HG02970 (cell line): ENCODE data around the gene IL20RA.
"Not testable (repeated sequence)": the region's sequence is repeated elsewhere in the genome, so short reads cannot be mapped to it uniquely, and the experiment has no call there.

Source experiments
- ATAC-seq: cut with Tn5 transposase; IDR thresholded peaks from one replicate; pipeline ENCODE4 v1.9.1; 2021; ENCODE audit warnings: mild to moderate bottlenecking, moderate library complexity, moderate number of reproducible peaks; ENCODE audit not compliant: unreplicated experiment, low FRiP score

The IL20RA gene

DNA sequence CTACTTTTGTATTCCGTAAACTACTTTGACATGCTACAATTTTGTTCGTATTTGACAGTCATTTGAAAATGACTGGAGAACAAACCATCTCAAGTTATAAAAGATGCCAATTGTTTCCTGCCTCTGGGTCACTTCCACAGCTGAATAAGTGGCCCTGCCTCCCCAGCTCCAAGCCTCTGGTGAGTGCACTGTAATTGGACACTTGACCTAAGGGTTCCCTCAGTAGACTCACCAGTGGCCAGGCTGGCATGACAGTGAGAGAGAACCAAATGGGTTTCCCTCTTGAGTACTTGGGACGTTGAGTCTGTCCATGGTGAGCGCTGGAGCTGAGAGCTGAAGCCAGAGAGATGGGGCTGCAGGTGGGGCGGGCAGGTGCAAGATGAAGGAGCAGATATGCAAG lies 65.6 kb downstream of the IL20RA start:
- no peak for ATAC-seq

DNA sequence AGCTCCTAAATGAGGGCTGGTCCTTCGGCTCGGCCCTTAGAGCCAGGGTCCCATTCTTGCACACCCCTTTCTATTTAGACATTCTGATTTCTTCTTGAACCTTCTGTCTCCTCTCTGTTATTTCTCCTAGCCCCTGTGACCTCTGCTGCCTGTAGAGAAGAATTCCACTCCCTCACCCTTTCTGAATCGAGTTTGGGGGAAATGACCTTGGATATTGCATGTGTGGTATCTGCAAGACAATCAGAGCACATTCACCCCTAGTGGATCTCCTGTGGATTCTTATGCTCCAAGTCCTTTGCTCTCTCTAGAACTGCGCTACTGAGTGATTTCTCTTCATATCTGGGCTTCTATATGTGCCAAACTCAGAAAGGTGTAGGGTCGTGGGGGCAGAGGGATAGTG lies 67.7 kb downstream of the IL20RA start:
- ATAC-seq = no peak

DNA sequence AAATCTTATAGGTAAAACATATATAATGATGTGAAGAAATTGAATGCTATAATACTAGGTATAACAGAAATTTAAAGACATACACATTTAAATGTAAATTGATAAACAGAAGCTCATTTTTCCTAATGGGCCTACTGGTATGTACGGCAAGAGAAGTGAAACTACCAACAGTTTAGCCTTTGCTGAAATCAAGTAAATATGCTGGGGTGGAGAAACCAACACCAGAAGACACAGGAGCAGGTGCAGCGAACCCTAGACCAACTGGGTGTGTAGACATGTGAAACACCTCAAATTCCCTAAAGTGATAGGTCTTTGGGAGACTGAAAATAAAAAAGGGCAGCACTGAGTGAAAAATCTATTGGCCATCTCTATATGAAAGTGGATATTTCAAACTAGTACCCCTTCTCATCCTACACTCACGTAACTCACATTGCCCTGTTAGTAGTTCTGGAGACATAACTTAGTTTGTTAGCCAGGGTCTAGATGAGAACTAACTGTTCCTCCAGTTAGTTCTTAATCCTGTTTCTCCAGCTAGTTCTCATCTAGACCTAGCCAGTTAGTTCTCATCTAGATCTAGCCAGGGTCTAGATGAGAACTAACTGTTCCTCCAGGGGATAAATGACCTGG lies 69.6 kb downstream of the IL20RA start:
- ATAC-seq = no peak

- not testable (repeated sequence) for ATAC-seq
Observed at GRCh38 chr6:136973781-136974180, 71.0 kb downstream of the IL20RA start.

DNA sequence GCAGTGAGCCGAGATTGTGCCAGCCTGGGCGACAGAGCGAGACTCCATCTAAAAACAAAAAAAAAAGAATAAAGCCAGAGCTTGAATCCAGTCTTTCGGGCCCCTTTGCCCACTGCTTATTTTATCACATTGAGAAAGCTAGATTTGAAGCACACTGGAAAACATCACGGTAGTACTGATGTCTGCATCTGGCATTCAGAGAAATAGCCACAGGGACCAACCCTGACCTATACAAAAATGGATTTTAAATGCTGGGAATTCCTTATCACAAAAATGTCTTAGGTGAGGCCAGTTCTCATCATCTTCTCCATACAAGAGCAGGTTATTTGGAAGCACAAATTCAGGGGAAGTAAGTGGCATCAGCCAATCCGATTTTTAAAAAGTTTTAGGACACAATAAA lies 73.2 kb downstream of the IL20RA start:
- no peak for ATAC-seq

- ATAC-seq = no peak
Observed at GRCh38 chr6:136969930-136970329, 74.8 kb downstream of the IL20RA start.

DNA sequence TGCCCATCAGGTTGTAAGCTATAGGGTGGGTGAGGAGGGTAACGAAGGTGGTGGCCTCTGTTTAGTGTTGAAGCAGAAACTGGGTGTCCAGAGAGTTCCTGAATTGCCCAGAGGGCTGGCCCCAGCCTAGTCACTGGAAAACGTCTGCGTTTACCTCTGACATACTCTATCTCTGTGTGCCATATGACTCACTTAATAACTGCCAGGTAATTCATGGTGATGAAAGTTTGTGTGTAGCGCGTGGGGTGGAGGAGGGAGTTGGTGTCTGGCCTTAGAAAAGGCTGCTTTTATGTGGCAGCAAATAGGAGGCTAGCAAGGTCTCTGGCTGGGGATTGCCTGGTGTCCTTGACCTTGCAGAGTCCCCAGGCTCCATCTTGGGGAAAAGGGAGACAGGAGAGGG lies 75.3 kb downstream of the IL20RA start:
- no peak for ATAC-seq

DNA sequence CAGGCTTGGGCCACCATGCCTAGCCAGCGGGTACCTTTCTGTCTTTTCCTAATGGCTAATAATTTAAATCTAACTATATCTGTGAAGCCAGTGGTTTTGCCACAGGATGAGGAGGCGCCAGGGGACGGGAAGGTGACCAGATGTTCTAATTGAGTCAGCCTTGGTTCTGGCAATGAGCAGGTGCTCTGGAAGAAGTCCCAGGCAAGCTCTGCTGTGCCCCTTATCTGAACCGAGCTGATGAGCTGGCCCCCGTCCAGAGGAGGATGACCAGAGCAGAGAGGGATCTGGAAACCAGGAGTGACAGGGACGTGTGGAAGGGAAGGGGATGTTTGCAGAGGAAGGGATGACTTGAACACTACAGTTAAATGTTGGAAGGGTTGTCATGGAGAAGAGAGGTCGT lies 75.9 kb downstream of the IL20RA start:
- ATAC-seq = no peak

GRCh38 chr6:136967876-136968752 lies 76.7 kb downstream of the IL20RA start:
- ATAC-seq = peak; percentile 67

- ATAC-seq = no peak
Observed at GRCh38 chr6:136964398-136964797, 80.4 kb downstream of the IL20RA start.

DNA sequence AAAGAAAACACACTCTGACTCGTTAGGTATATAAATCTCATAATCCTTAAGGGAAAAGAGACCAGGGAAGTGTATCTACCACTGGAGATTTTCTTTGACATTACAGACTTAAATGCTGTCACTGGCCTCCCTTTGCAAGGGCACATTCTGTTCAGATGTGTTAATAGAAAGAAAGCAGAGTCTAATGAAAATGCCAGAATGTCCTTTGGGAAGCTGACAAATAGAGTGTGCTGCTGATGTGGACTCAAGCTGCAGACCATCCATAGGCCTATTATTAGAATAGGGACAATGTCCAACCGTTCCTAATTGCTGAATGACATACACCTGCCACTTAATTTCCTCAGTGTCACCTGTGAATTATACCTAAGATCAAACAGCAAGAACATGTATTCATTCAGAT lies 81.5 kb downstream of the IL20RA start:
- no peak for ATAC-seq

DNA sequence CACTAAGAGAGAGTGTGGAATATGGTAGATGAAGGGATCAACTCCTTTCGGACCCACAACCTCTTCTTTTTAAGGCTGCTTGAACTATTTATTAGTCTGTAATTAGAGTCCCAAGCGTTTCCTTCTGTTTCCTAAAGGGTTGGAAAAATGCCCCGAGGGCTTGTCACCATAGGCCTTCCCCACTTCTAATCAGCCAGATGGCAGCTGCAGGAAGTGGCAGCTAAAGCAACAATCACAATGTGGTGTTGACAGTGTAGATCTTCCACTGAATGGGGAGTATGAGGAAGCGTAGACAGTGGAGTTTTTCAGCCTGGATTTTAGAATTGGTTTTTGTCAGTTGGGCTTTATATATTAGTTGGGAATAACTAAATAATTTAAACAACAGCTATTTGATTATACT lies 82.1 kb downstream of the IL20RA start:
- no peak for ATAC-seq

- no peak for ATAC-seq
Observed at GRCh38 chr6:136961848-136962247, 82.9 kb downstream of the IL20RA start.

DNA sequence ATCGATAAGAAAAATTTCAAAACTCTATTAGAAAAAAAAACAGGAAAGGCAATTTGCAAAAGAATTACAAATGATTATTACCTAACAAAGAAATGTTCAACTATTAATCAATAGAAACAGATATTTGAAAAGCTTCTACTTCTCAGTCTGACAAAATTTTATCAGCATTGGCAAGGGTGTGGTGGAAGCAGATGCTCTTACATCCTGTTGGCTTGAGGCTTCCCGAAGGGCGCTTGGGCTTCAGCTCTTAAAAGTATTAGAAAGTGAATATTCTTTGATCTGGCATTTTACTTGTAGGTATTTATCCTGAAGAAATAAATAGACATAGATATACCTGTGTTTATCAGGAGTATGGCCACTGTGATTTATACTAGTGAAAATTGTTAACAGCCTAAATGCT lies 84.0 kb downstream of the IL20RA start:
- ATAC-seq = no peak

GRCh38 chr6:136959935-136960334 lies 84.8 kb downstream of the IL20RA start:
- not testable (repeated sequence) for ATAC-seq

DNA sequence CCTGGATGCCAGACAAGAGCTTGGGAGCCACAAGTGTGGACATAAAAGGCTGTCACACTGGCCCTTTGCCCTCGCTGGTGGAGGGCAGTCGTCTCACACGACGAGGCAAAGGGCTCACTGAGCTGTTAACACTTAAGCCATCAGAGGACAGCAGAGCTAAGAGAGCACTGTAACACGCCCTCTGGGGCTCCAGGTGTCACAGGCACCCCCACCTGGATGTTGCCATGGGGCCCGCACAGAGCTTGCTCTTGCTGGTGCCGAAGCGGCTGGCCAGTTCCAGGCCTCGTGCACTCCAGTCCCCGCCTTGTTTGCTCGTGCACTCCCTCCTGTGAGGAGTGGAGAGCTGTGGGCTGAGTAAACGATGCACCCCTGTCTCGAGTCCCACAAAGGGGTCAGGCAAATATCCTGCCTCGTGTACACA lies 85.3 kb downstream of the IL20RA start:
- ATAC-seq = no peak

DNA sequence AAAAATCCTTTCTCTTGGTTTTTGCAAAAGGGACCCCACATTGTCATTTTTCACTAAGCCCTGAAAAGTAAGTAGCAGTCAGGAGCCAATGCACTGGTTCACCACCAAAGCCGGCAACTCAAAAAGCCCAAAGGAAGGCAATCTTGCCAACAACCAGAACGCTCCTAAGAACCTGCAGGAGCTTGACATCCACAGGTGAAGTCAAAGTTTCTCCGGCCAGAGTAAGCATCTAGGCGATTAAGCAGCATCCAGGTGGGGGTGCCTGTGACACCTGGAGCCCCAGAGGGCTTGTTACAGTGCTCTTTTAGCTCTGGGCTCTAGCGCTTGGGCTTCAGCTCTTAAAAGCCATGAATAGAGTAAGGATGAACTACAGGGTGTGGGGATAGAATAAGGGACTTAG lies 86.6 kb downstream of the IL20RA start:
- no peak for ATAC-seq

DNA sequence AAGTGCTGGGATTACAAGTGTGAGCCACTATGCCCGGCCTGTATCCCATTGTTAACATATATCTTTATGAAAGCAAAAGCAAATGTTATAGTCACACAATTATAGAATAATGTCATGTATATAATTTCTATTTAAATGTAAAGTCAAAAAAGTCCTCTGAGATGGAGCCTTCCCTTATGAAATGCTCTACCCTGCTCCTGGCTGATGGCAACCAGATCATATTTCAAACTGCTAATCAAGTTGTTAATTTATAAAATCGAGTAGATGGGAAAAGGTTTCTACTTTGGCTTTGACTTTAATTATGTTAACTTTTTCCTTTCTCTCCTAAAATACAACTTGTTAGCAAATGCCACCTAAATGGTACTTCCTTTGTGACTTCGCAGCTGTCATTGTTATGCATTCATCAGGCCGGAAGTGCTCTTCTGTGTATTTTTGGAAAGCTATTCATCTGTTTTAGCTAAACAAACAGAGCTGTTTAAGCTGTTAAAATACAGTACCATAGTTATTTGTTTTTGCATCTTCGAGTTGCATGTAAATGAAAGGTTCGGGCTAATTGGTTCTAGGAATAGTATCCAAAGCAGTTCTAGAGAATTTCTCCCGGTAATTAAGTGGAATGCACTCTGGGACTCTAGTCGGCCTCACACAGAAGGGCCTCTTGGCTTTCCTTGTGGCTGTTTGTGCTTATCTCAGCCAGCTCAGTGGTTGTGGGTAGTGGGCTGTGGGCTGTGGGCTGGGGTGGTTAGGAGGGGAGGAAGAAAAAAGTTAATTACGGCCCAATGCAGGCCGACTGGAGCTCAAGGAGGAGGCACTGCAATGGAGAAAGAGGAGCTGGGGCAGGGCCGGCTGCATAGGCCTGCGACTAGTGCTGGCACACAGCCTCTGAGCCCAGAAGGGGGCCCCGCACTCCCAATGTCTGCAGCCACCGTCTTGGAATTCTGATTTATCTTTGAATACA lies 87.9 kb downstream of the IL20RA start:
- ATAC-seq = no peak

DNA sequence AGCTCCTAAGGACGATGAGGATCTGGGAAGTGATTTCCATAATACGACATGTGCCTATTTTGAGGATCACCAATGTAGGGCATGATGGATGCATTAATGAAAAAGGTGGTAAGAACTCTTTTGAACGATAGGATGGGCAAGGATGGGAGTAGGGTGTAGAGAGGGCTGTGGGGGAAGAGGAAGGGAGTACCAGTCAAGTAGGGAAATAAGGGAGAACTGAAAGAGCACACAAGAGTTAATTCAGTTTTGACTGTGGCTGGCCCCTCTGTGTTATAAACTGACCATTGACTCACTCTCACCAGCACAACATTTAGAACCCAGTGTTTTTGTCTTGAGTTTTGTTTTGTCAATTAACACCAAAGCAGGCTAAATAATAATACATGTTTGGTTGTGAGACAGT lies 89.6 kb downstream of the IL20RA start:
- ATAC-seq = no peak

DNA sequence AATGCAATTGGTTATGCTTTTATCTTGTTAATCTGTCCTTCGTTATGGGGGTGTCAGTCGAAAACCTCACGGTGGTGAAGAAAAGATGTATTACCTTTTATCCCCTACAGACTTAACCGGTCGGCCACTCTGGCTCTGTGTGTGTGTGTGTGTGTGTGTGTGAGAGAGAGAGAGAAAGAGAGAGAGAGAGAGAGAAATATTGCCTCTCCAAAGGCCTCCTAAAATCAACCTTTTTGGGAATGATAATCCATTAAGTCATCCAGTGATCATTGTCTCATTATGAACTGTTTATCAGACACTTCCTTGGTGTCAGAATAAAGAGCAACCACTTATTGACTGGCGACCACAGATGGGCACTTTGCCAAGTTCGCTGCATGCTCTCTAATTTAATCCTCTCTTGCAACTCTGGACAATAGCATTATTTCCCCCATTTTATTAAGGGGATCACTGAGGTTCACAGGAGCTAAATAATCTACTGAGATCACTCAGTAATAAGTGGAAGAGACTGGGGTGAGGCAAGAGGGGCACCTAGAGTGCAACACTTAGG lies 92.0 kb downstream of the IL20RA start:
- ATAC-seq = no peak
